ENCODE data around the gene TIGD6. TPM values are rescaled to one million over a fixed set of nuclear protein-coding genes. Genes with fewer than 3 reads are reported as not detected.
"Not testable (repeated sequence)": the region's sequence is repeated elsewhere in the genome, so short reads cannot be mapped to it uniquely, and the experiment has no call there.

The TIGD6 gene
- total and polyA plus RNA-seq, 4 experiments from 2014 or later, result 1.3 to 6.8 (median 3.5) TPM

DNA sequence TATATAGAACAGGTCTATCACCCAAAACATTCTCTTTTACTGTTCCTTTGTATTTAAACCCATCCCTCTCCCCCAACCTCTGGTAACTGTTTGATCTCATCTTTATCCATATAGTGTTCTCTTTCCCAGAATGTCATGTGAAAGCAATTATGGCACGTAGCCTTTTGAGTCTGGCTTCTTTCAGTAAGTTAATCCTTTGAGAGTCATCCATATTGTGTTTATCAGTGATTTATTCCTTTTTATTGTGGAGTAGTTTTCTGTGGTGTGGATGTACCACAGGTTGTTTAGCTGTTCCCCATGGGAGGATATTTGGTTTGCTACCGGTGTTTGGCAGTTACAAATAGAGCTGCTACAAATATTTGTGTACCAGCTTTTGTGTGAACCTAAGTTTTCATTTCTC lies 38.1 kb upstream of the TIGD6 start:
- no peaks in the 10 kb centered on the region for H3K27me3 ChIP-seq (ENCODE audit: insufficient read depth, low read length)
- ChIA-PET CTCF (ENCODE audit: partially characterized antibody) (no interaction called here), POLR2A (ENCODE audit: partially characterized antibody) (no interaction called here)
- Mint-ChIP-seq H3K9me3 (peaks cover 0 to 2% (median 0%) of the 10 kb centered on the region in 8 donors), H3K27me3 (no peaks in the 10 kb centered on the region), H3K4me3 (no peak overlapping the region), H3K4me1 (peaks cover 2 to 6% (median 4%) of the 10 kb centered on the region in 4 donors), H3K36me3 (peaks cover 84 to 95% of the 10 kb centered on the region in 2 donors), H3K27ac (no peak overlapping the region)
- peaks cover 4% of the 10 kb centered on the region for H3K4me1 ChIP-seq (ENCODE audit: insufficient read depth, low read length)
- H3K9me3 ChIP-seq (ENCODE audit: control insufficient read depth in 1 of 2, low read length in 2 of 2), result no peaks in the 10 kb centered on the region
- no peak overlapping the region for H3K27ac ChIP-seq (ENCODE audit: low read depth, low read length)
- no peak for DNase-seq
- peaks cover 74% of the 10 kb centered on the region for H3K36me3 ChIP-seq (ENCODE audit: insufficient read depth, low read length)
- no peak overlapping the region for H3K4me3 ChIP-seq (ENCODE audit: low read length in 2 of 2)
- intact Hi-C loops (cut with micrococcal nuclease), result no loop called here

- CTCF ChIA-PET (ENCODE audit: partially characterized antibody), result interaction anchor here (1.2 kb wide), 1 partner anchor 12 kb away, joined by 3 read pairs; no protein-coding TSS in a partner anchor
These were observed 36.1 kb upstream of the TIGD6 start for GRCh38 chr5:150036513-150036912.

GRCh38 chr5:150035139-150035895 lies 34.9 kb upstream of the TIGD6 start:
- no peak overlapping the region for H3K4me3 ChIP-seq (ENCODE audit: low read length in 2 of 2)
- no peaks in the 10 kb centered on the region for H3K27me3 Mint-ChIP-seq
- CTCF ChIA-PET (ENCODE audit: partially characterized antibody), result no interaction called here
- peak overlapping the region in 3 of 7 donors; percentile 45 to 70 (median 62) for H3K27ac Mint-ChIP-seq
- H3K36me3 Mint-ChIP-seq, result peaks cover 75 to 94% of the 10 kb centered on the region in 2 donors
- H3K4me1 ChIP-seq (ENCODE audit: insufficient read depth, low read length), result no peaks in the 10 kb centered on the region
- no peaks in the 10 kb centered on the region for H3K9me3 ChIP-seq (ENCODE audit: control insufficient read depth in 1 of 2, low read length in 2 of 2)
- H3K36me3 ChIP-seq (ENCODE audit: insufficient read depth, low read length), result peaks cover 75% of the 10 kb centered on the region
- peaks cover 0 to 3% (median 0%) of the 10 kb centered on the region in 8 donors for H3K9me3 Mint-ChIP-seq
- intact Hi-C loops (cut with micrococcal nuclease), result no loop called here
- no peak overlapping the region for H3K4me3 Mint-ChIP-seq
- POLR2A ChIA-PET (ENCODE audit: partially characterized antibody), result interaction anchor here (1.4 kb wide), 1 partner anchor 35 kb away, joined by 3 read pairs; the partner anchor contains the start of genes HMGXB3 and TIGD6
- no peaks in the 10 kb centered on the region for H3K27me3 ChIP-seq (ENCODE audit: insufficient read depth, low read length)
- H3K27ac ChIP-seq (ENCODE audit: low read depth, low read length), result no peak overlapping the region
- no peak for DNase-seq
- H3K4me1 Mint-ChIP-seq, result peaks cover 0 to 2% (median 0%) of the 10 kb centered on the region in 4 donors

More at GRCh38 chr5:150036513-150036912, 36.1 kb upstream of the TIGD6 start:
- Mint-ChIP-seq H3K4me3 (no peak overlapping the region), H3K36me3 (peaks cover 76 to 94% of the 10 kb centered on the region in 2 donors), H3K4me1 (peaks cover 0 to 2% (median 0%) of the 10 kb centered on the region in 4 donors), H3K27ac (no peak overlapping the region), H3K9me3 (peaks cover 0 to 1% (median 0%) of the 10 kb centered on the region in 8 donors), H3K27me3 (no peaks in the 10 kb centered on the region)
- H3K27me3 ChIP-seq (ENCODE audit: insufficient read depth, low read length), result no peaks in the 10 kb centered on the region
- POLR2A ChIA-PET (ENCODE audit: partially characterized antibody), result no interaction called here
- intact Hi-C loops (cut with micrococcal nuclease), result no loop called here
- H3K27ac ChIP-seq (ENCODE audit: low read depth, low read length), result no peak overlapping the region
- no peaks in the 10 kb centered on the region for H3K4me1 ChIP-seq (ENCODE audit: insufficient read depth, low read length)
- no peaks in the 10 kb centered on the region for H3K9me3 ChIP-seq (ENCODE audit: control insufficient read depth in 1 of 2, low read length in 2 of 2)
- H3K4me3 ChIP-seq (ENCODE audit: low read length in 2 of 2), result no peak overlapping the region
- H3K36me3 ChIP-seq (ENCODE audit: insufficient read depth, low read length), result peaks cover 75% of the 10 kb centered on the region
- no peak for DNase-seq

- Histone ChIP-seq H3K4me1 (ENCODE audit: insufficient read depth, low read length) (no peaks in the 10 kb centered on the region), H3K4me3 (ENCODE audit: low read length in 2 of 2) (no peak overlapping the region), H3K36me3 (ENCODE audit: insufficient read depth, low read length) (peaks cover 74% of the 10 kb centered on the region), H3K9me3 (ENCODE audit: control insufficient read depth in 1 of 2, low read length in 2 of 2) (no peaks in the 10 kb centered on the region), H3K27ac (ENCODE audit: low read depth, low read length) (no peak overlapping the region), H3K27me3 (ENCODE audit: insufficient read depth, low read length) (no peaks in the 10 kb centered on the region)
- H3K9me3 Mint-ChIP-seq, result peaks cover 0 to 3% (median 0%) of the 10 kb centered on the region in 8 donors
- H3K27ac Mint-ChIP-seq, result peak overlapping the region in 1 of 7 donors; percentile 34
- intact Hi-C loops (cut with micrococcal nuclease), result no loop called here
- H3K27me3 Mint-ChIP-seq, result no peaks in the 10 kb centered on the region
- H3K4me3 Mint-ChIP-seq, result no peak overlapping the region
- DNase-seq, result no peak
- CTCF ChIA-PET (ENCODE audit: partially characterized antibody), result no interaction called here
- POLR2A ChIA-PET (ENCODE audit: partially characterized antibody), result interaction anchor here (1.4 kb wide), 1 partner anchor 34 kb away, joined by 3 read pairs; the partner anchor contains the start of genes HMGXB3 and TIGD6
- H3K36me3 Mint-ChIP-seq, result peaks cover 71 to 92% of the 10 kb centered on the region in 2 donors
- H3K4me1 Mint-ChIP-seq, result peaks cover 0 to 2% (median 0%) of the 10 kb centered on the region in 4 donors
These were observed 34.2 kb upstream of the TIGD6 start for GRCh38 chr5:150034662-150035061.

DNA sequence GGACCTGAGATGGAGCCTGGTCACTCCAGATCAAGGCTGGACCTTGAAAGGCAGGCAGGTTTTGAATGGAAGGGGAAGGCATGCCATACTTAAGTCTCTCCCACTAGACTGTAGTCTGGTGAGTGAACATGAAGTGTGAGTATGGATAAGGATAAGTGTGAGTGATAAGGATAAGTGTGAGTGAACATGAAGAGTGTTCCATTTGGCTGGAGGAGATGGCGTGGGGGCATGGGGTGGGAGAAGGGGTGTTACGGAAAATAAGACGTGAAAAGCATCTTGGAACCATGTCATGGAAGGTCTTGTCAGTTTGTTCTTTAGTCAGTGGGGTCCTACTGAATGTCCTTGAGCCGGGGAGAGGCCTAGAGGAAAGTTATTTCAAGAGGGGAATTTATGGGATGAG lies 32.9 kb upstream of the TIGD6 start:
- ChIA-PET POLR2A (ENCODE audit: partially characterized antibody) (interaction anchor here (1.1 kb wide), 1 partner anchor 70 kb away, joined by 3 read pairs; no protein-coding TSS in a partner anchor), CTCF (ENCODE audit: partially characterized antibody) (no interaction called here)
- Mint-ChIP-seq H3K4me1 (no peaks in the 10 kb centered on the region), H3K27ac (peak overlapping the region in 2 of 7 donors; percentile 19 to 68), H3K27me3 (no peaks in the 10 kb centered on the region), H3K36me3 (peaks cover 67 to 90% of the 10 kb centered on the region in 2 donors), H3K4me3 (no peak overlapping the region), H3K9me3 (peaks cover 0 to 3% (median 0%) of the 10 kb centered on the region in 8 donors)
- no peak overlapping the region for H3K4me3 ChIP-seq (ENCODE audit: low read length in 2 of 2)
- DNase-seq, result no peak
- no peaks in the 10 kb centered on the region for H3K9me3 ChIP-seq (ENCODE audit: control insufficient read depth in 1 of 2, low read length in 2 of 2)
- no peak overlapping the region for H3K27ac ChIP-seq (ENCODE audit: low read depth, low read length)
- H3K27me3 ChIP-seq (ENCODE audit: insufficient read depth, low read length), result no peaks in the 10 kb centered on the region
- peaks cover 69% of the 10 kb centered on the region for H3K36me3 ChIP-seq (ENCODE audit: insufficient read depth, low read length)
- intact Hi-C loops (cut with micrococcal nuclease), result no loop called here
- no peaks in the 10 kb centered on the region for H3K4me1 ChIP-seq (ENCODE audit: insufficient read depth, low read length)

- H3K36me3 Mint-ChIP-seq, result peaks cover 47 to 81% of the 10 kb centered on the region in 2 donors
- CTCF ChIA-PET (ENCODE audit: partially characterized antibody); H3K27ac ChIP-seq (ENCODE audit: low read depth, low read length); H3K27me3 Mint-ChIP-seq; DNase-seq; H3K4me1 Mint-ChIP-seq; H3K4me3 Mint-ChIP-seq; H3K9me3 ChIP-seq (ENCODE audit: control insufficient read depth in 1 of 2, low read length in 2 of 2); H3K9me3 Mint-ChIP-seq; H3K27me3 ChIP-seq (ENCODE audit: insufficient read depth, low read length); intact Hi-C loops (cut with micrococcal nuclease); POLR2A ChIA-PET (ENCODE audit: partially characterized antibody); H3K4me3 ChIP-seq (ENCODE audit: low read length in 2 of 2); H3K4me1 ChIP-seq (ENCODE audit: insufficient read depth, low read length): not testable (repeated sequence)
- H3K36me3 ChIP-seq (ENCODE audit: insufficient read depth, low read length), result peaks cover 62% of the 10 kb centered on the region
- H3K27ac Mint-ChIP-seq, result peak overlapping the region in 3 of 7 donors; percentile 7 to 25 (median 10)
These were observed 27.6 kb upstream of the TIGD6 start for GRCh38 chr5:150028047-150028446.

DNA sequence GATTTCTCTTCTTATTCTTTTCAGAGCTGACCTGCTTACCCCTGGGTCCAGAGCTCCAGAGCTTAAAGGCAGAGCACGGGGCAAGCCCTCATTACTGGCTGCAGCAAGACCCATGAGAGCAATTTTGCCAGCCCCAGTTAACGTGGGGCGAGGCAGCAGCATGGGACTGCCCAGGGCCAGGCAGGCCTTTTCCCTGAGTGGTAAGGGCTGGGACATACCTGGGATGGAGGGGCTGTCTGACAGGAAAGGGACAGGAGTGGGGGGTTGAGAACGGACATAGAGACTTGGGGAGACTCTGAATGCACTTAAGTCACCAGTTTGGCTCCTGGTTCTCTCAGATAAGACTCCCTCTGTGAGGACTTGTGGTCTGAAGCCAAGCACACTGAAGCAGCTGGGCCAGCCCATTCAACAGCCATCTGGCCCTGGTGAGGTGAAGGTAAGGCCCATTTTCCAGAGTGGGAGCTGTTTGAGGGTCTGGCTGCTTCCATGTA lies 26.3 kb upstream of the TIGD6 start:
- peaks cover 52 to 82% of the 10 kb centered on the region in 2 donors for H3K36me3 Mint-ChIP-seq
- CTCF ChIA-PET (ENCODE audit: partially characterized antibody), result no interaction called here
- DNase-seq, result no peak
- Histone ChIP-seq H3K27ac (ENCODE audit: low read depth, low read length) (no peak overlapping the region), H3K4me3 (ENCODE audit: low read length in 2 of 2) (no peak overlapping the region), H3K4me1 (ENCODE audit: insufficient read depth, low read length) (no peaks in the 10 kb centered on the region), H3K27me3 (ENCODE audit: insufficient read depth, low read length) (no peaks in the 10 kb centered on the region), H3K36me3 (ENCODE audit: insufficient read depth, low read length) (peaks cover 60% of the 10 kb centered on the region), H3K9me3 (ENCODE audit: control insufficient read depth in 1 of 2, low read length in 2 of 2) (no peaks in the 10 kb centered on the region)
- POLR2A ChIA-PET (ENCODE audit: partially characterized antibody), result no interaction called here
- no peak overlapping the region for H3K4me3 Mint-ChIP-seq
- peaks cover 0 to 2% (median 0%) of the 10 kb centered on the region in 8 donors for H3K9me3 Mint-ChIP-seq
- peak overlapping the region in 2 of 7 donors; percentile 23 to 80 for H3K27ac Mint-ChIP-seq
- intact Hi-C loops (cut with micrococcal nuclease), result no loop called here
- H3K27me3 Mint-ChIP-seq, result no peaks in the 10 kb centered on the region
- H3K4me1 Mint-ChIP-seq, result peaks cover 0 to 1% (median 0%) of the 10 kb centered on the region in 4 donors
